ENCODE data around the gene LRRC47. TPM values are rescaled to one million over a fixed set of nuclear protein-coding genes. Genes with fewer than 3 reads are reported as not detected.
"Not testable (repeated sequence)": the region's sequence is repeated elsewhere in the genome, so short reads cannot be mapped to it uniquely, and the experiment has no call there.

The LRRC47 gene
- total RNA-seq, 2 experiments from 2014 or later, result 22.0 to 23.9 TPM

- Mint-ChIP-seq H3K36me3 (ENCODE audit: low read depth) (no peaks in the 10 kb centered on the region), H3K4me1 (ENCODE audit: low read depth) (no peaks in the 10 kb centered on the region)
- CTCF ChIA-PET, result interaction anchor here (0.7 kb wide), 1 partner anchor 111 kb away, joined by 3 read pairs; no protein-coding TSS in a partner anchor
Measured at GRCh38 chr1:3761296-3762010, 34.8 kb downstream of the LRRC47 start.

GRCh38 chr1:3759796-3760195, 36.5 kb downstream of the LRRC47 start:
- no peak for DNase-seq
- H3K4me1 Mint-ChIP-seq (ENCODE audit: low read depth), result no peaks in the 10 kb centered on the region
- no peaks in the 10 kb centered on the region for H3K36me3 Mint-ChIP-seq (ENCODE audit: low read depth)
- H3K27ac Mint-ChIP-seq, result no peak overlapping the region
- intact Hi-C loops (cut with micrococcal nuclease), result no loop called here
- no peak overlapping the region for H3K4me3 Mint-ChIP-seq
- CTCF ChIA-PET, result no interaction called here
- H3K9me3 Mint-ChIP-seq, result peaks cover 5% of the 10 kb centered on the region
- H3K27me3 Mint-ChIP-seq (ENCODE audit: low read depth), result peaks cover 16% of the 10 kb centered on the region

More at GRCh38 chr1:3761296-3762010, 34.8 kb downstream of the LRRC47 start:
- peaks cover 19% of the 10 kb centered on the region for H3K27me3 Mint-ChIP-seq (ENCODE audit: low read depth)
- no peak overlapping the region for H3K27ac Mint-ChIP-seq
- H3K4me3 Mint-ChIP-seq, result no peak overlapping the region
- H3K9me3 Mint-ChIP-seq, result peaks cover 5% of the 10 kb centered on the region
- intact Hi-C loops (cut with micrococcal nuclease), result no loop called here
- no peak for DNase-seq

GRCh38 chr1:3759164-3759563, 37.1 kb downstream of the LRRC47 start:
- Mint-ChIP-seq H3K27me3 (ENCODE audit: low read depth) (peaks cover 15% of the 10 kb centered on the region), H3K27ac (no peak overlapping the region), H3K9me3 (peaks cover 5% of the 10 kb centered on the region), H3K36me3 (ENCODE audit: low read depth) (no peaks in the 10 kb centered on the region), H3K4me3 (no peak overlapping the region), H3K4me1 (ENCODE audit: low read depth) (no peaks in the 10 kb centered on the region)
- CTCF ChIA-PET, result no interaction called here
- intact Hi-C loops (cut with micrococcal nuclease), result no loop called here
- no peak for DNase-seq

- DNase-seq, result no peak
- no peak overlapping the region for H3K27ac Mint-ChIP-seq
- H3K4me1 Mint-ChIP-seq (ENCODE audit: low read depth), result no peaks in the 10 kb centered on the region
- H3K9me3 Mint-ChIP-seq, result peaks cover 5% of the 10 kb centered on the region
- H3K27me3 Mint-ChIP-seq (ENCODE audit: low read depth), result peaks cover 12% of the 10 kb centered on the region
- H3K4me3 Mint-ChIP-seq, result no peak overlapping the region
- intact Hi-C loops (cut with micrococcal nuclease), result no loop called here
- no peaks in the 10 kb centered on the region for H3K36me3 Mint-ChIP-seq (ENCODE audit: low read depth)
- CTCF ChIA-PET, result no interaction called here
Measured at GRCh38 chr1:3756394-3756793, 39.9 kb downstream of the LRRC47 start.

- Mint-ChIP-seq H3K27ac (no peak overlapping the region), H3K4me3 (no peak overlapping the region), H3K36me3 (ENCODE audit: low read depth) (no peaks in the 10 kb centered on the region), H3K27me3 (ENCODE audit: low read depth) (peaks cover 2% of the 10 kb centered on the region), H3K4me1 (ENCODE audit: low read depth) (no peaks in the 10 kb centered on the region), H3K9me3 (no peaks in the 10 kb centered on the region)
- no peak for DNase-seq
- CTCF ChIA-PET, result no interaction called here
- intact Hi-C loops (cut with micrococcal nuclease), result no loop called here
Measured at GRCh38 chr1:3753656-3754454, 42.4 kb downstream of the LRRC47 start.

- Mint-ChIP-seq H3K4me1 (ENCODE audit: low read depth) (peaks cover 8% of the 10 kb centered on the region), H3K27me3 (ENCODE audit: low read depth) (peaks cover 2% of the 10 kb centered on the region), H3K9me3 (no peaks in the 10 kb centered on the region), H3K27ac (no peak within 1 kb of the TSS), H3K4me3 (no peak within 1 kb of the TSS), H3K36me3 (ENCODE audit: low read depth) (no peaks in the 10 kb centered on the region)
- CTCF ChIA-PET, result no interaction called here
- DNase-seq, result no peak
- intact Hi-C loops (cut with micrococcal nuclease), result no loop called here
Measured at GRCh38 chr1:3752400-3752945, 43.8 kb downstream of the LRRC47 start, which contains the start of gene CCDC27. TSS of gene CCDC27 (plus strand) at chr1:3752450. CDS start at chr1:3752482, 32 bp downstream.

GRCh38 chr1:3750741-3751140, 45.6 kb downstream of the LRRC47 start:
- Mint-ChIP-seq H3K9me3 (no peaks in the 10 kb centered on the region), H3K4me1 (ENCODE audit: low read depth) (peaks cover 17% of the 10 kb centered on the region), H3K27ac (no peak overlapping the region), H3K36me3 (ENCODE audit: low read depth) (no peaks in the 10 kb centered on the region), H3K27me3 (ENCODE audit: low read depth) (no peaks in the 10 kb centered on the region), H3K4me3 (no peak overlapping the region)
- no peak for DNase-seq
- intact Hi-C loops (cut with micrococcal nuclease), result no loop called here
- CTCF ChIA-PET, result no interaction called here

- no peaks in the 10 kb centered on the region for H3K27me3 Mint-ChIP-seq (ENCODE audit: low read depth)
Measured at GRCh38 chr1:3749512-3749911, 46.8 kb downstream of the LRRC47 start.

GRCh38 chr1:3748316-3748900, 47.9 kb downstream of the LRRC47 start:
- intact Hi-C loops (cut with micrococcal nuclease); H3K27me3 Mint-ChIP-seq (ENCODE audit: low read depth); H3K9me3 Mint-ChIP-seq; H3K27ac Mint-ChIP-seq; CTCF ChIA-PET; H3K36me3 Mint-ChIP-seq (ENCODE audit: low read depth); DNase-seq: not testable (repeated sequence)
- Mint-ChIP-seq H3K4me1 (ENCODE audit: low read depth) (peaks cover 33% of the 10 kb centered on the region), H3K4me3 (peak overlapping the region; percentile 38)

More at GRCh38 chr1:3749512-3749911, 46.8 kb downstream of the LRRC47 start:
- Mint-ChIP-seq H3K9me3 (no peaks in the 10 kb centered on the region), H3K4me1 (ENCODE audit: low read depth) (peaks cover 29% of the 10 kb centered on the region), H3K27ac (no peak overlapping the region), H3K36me3 (ENCODE audit: low read depth) (peaks cover 5% of the 10 kb centered on the region), H3K4me3 (no peak overlapping the region)
- intact Hi-C loops (cut with micrococcal nuclease), result no loop called here
- DNase-seq, result no peak
- CTCF ChIA-PET, result no interaction called here

- peaks cover 35% of the 10 kb centered on the region for H3K4me1 Mint-ChIP-seq (ENCODE audit: low read depth)
Measured at GRCh38 chr1:3747903-3748302, 48.4 kb downstream of the LRRC47 start.

GRCh38 chr1:3747522-3747848, 48.8 kb downstream of the LRRC47 start:
- peak overlapping the region; percentile 70 for H3K4me3 Mint-ChIP-seq
- peaks cover 8% of the 10 kb centered on the region for H3K36me3 Mint-ChIP-seq (ENCODE audit: low read depth)
- DNase-seq, result no peak
- intact Hi-C loops (cut with micrococcal nuclease), result loop anchor here (1.0 kb wide), 3 partner anchors 25 to 153 kb away; partner anchors contain the start of genes C1orf174, LRRC47 and SMIM1
- CTCF ChIA-PET, result interaction anchor here (0.6 kb wide), 1 partner anchor 94 kb away, joined by 3 read pairs; no protein-coding TSS in a partner anchor
- H3K9me3 Mint-ChIP-seq, result no peaks in the 10 kb centered on the region
- no peaks in the 10 kb centered on the region for H3K27me3 Mint-ChIP-seq (ENCODE audit: low read depth)
- no peak overlapping the region for H3K27ac Mint-ChIP-seq
- H3K4me1 Mint-ChIP-seq (ENCODE audit: low read depth), result peaks cover 35% of the 10 kb centered on the region

More at GRCh38 chr1:3747903-3748302, 48.4 kb downstream of the LRRC47 start:
- intact Hi-C loops (cut with micrococcal nuclease), result loop anchor here (1.0 kb wide), 3 partner anchors 24 to 152 kb away; partner anchors contain the start of genes C1orf174, LRRC47 and SMIM1
- peaks cover 8% of the 10 kb centered on the region for H3K36me3 Mint-ChIP-seq (ENCODE audit: low read depth)
- H3K9me3 Mint-ChIP-seq, result no peaks in the 10 kb centered on the region
- DNase-seq, result no peak
- no peaks in the 10 kb centered on the region for H3K27me3 Mint-ChIP-seq (ENCODE audit: low read depth)
- CTCF ChIA-PET, result interaction anchor here (0.6 kb wide), 1 partner anchor 94 kb away, joined by 3 read pairs; no protein-coding TSS in a partner anchor
- peak overlapping the region; percentile 70 for H3K4me3 Mint-ChIP-seq
- H3K27ac Mint-ChIP-seq, result no peak overlapping the region
